Astrocyte of the spinal cord (primary cell): ENCODE measurements around the gene ZFTA.

Source experiments
- DNase-seq: peaks from one replicate; pipeline ENCODE4 v3.0.0; 2011; ENCODE audit warnings: low read depth, low spot score
- H3K4me3 ChIP-seq: 2 replicates; pipeline ENCODE4 v1.5.1; 2011; ENCODE audit warnings: low read depth, mild to moderate bottlenecking, low read length, moderate library complexity
- in situ Hi-C: cut with HindIII; loops from 2 replicates; pipeline ENCODE4 v1.10.0; 2017; ENCODE audit warnings: low sequenced_read_pairs
- TF ChIP-seq, protein P1 (sequence below): IDR thresholded peaks from 2 replicates; pipeline ENCODE4 v1.5.1; 2012; ENCODE audit warnings: low read depth, mild to moderate bottlenecking, low read length, inconsistent platforms

The ZFTA gene

GRCh38 chr11:63763496-63764339 lies 4.9 kb downstream of the ZFTA start:
- TF ChIP-seq, protein P1, sequence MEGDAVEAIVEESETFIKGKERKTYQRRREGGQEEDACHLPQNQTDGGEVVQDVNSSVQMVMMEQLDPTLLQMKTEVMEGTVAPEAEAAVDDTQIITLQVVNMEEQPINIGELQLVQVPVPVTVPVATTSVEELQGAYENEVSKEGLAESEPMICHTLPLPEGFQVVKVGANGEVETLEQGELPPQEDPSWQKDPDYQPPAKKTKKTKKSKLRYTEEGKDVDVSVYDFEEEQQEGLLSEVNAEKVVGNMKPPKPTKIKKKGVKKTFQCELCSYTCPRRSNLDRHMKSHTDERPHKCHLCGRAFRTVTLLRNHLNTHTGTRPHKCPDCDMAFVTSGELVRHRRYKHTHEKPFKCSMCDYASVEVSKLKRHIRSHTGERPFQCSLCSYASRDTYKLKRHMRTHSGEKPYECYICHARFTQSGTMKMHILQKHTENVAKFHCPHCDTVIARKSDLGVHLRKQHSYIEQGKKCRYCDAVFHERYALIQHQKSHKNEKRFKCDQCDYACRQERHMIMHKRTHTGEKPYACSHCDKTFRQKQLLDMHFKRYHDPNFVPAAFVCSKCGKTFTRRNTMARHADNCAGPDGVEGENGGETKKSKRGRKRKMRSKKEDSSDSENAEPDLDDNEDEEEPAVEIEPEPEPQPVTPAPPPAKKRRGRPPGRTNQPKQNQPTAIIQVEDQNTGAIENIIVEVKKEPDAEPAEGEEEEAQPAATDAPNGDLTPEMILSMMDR: no peak

GRCh38 chr11:63762654-63763495 lies 5.7 kb downstream of the ZFTA start:
- peak overlapping the region; percentile 28 for H3K4me3 ChIP-seq
- peak; percentile 56 for DNase-seq
- in situ Hi-C loops: no loop called here
- TF ChIP-seq, protein P1: no peak

More at GRCh38 chr11:63763496-63764339, 4.9 kb downstream of the ZFTA start:
- in situ Hi-C loops: no loop called here
- DNase-seq: peak; percentile 20
- H3K4me3 ChIP-seq: peak overlapping the region; percentile 7

DNA sequence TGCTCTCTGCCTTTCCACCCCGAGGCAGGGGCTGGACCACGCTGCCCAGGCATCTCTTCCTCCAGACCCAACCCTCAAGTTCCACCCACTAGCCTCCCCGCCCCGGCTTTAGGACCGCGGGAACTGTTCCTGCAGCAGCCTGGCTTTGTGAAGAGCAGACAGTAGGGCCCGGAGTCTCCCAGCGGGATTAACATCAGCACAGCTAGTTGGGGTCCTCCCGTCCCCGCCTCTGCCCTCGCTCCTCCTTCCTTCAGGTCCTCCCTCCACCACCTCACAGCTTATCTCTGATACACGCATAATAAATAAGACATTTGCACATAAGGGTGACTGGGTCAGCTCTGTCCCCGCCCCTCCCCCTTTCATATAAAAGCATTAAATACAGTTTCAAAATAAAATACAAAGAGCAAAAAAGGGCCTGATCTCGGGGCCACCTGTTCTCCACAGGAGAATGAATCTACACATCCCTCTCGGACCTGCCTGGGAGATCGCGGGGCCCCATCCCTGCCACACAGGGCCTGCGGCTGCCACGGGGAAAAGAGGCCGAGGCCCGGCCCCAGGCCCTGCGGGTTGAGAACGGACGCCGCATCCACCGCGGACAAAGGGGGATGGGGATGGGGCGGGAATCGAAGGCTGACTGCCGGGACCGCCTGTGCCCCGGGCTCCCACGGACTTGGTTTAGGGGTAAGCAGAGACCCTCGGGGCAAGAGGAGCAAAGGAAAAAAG lies 6.5 kb downstream of the ZFTA start:
- H3K4me3 ChIP-seq: peak overlapping the region; percentile 28
- TF ChIP-seq, protein P1: no peak
- no peak for DNase-seq
- in situ Hi-C loops: no loop called here

- TF ChIP-seq, protein P1: no peak
- in situ Hi-C loops: no loop called here
- DNase-seq: no peak
- H3K4me3 ChIP-seq: no peak overlapping the region
Observed at GRCh38 chr11:63761188-63761587, 7.4 kb downstream of the ZFTA start.

- TF ChIP-seq, protein P1: no peak
- no peak overlapping the region for H3K4me3 ChIP-seq
- DNase-seq: no peak
- in situ Hi-C loops: no loop called here
Observed at GRCh38 chr11:63760487-63761079, 8.0 kb downstream of the ZFTA start.
